Nephron progenitor cell (in vitro differentiated cells): Measurements from ENCODE around the gene TBCA.
A peak's percentile ranks its signal among the peaks of the same experiment; 100 is the strongest.
"Not testable (repeated sequence)": the region's sequence is repeated elsewhere in the genome, so short reads cannot be mapped to it uniquely, and the experiment has no call there.

Experiments used
- DNase-seq: peaks from one replicate; pipeline ENCODE4 v3.0.0; 2021
- H3K27ac Mint-ChIP-seq: 2 replicates; pipeline ENCODE4 v1.8.0; 2021; ENCODE audit warnings: mild to moderate bottlenecking, moderate library complexity, mixed read lengths
- H3K27me3 Mint-ChIP-seq: 2 replicates; pipeline ENCODE4 v1.8.0; 2021; ENCODE audit warnings: mild to moderate bottlenecking, low read depth, mixed read lengths; ENCODE audit not compliant: poor library complexity
- H3K36me3 Mint-ChIP-seq: 2 replicates; pipeline ENCODE4 v1.8.0; 2021; ENCODE audit warnings: low read depth, mixed read lengths
- H3K4me1 Mint-ChIP-seq: 2 replicates; pipeline ENCODE4 v1.8.0; 2021; ENCODE audit warnings: mixed read lengths
- H3K4me3 Mint-ChIP-seq: 2 replicates; pipeline ENCODE4 v1.8.0; 2021; ENCODE audit warnings: mild to moderate bottlenecking, moderate library complexity, mixed read lengths
- H3K9me3 Mint-ChIP-seq: 2 replicates; pipeline ENCODE4 v1.8.0; 2021; ENCODE audit warnings: mild to moderate bottlenecking, moderate library complexity, mixed read lengths
- CTCF ChIP-seq: fragments of 200-600 bp; sonication (generic); IDR thresholded peaks from 2 replicates; pipeline ENCODE4 v1.5.0; 2021; ENCODE audit warnings: antibody characterized with exemption

TBCA gene

GRCh38 chr5:77719666-77720363, 56.3 kb downstream of the TBCA start:
- Mint-ChIP-seq H3K27me3 (no peaks in the 10 kb centered on the region), H3K9me3 (no peaks in the 10 kb centered on the region)

GRCh38 chr5:77718934-77719610, 57.1 kb downstream of the TBCA start:
- TF ChIP-seq CTCF: no peak
- H3K27me3 Mint-ChIP-seq: no peaks in the 10 kb centered on the region
- H3K27ac Mint-ChIP-seq: no peak overlapping the region
- no peak overlapping the region for H3K4me3 Mint-ChIP-seq
- no peaks in the 10 kb centered on the region for H3K9me3 Mint-ChIP-seq
- peaks cover 34% of the 10 kb centered on the region for H3K36me3 Mint-ChIP-seq
- DNase-seq: no peak
- H3K4me1 Mint-ChIP-seq: peaks cover 6% of the 10 kb centered on the region

More at GRCh38 chr5:77719666-77720363, 56.3 kb downstream of the TBCA start:
- Mint-ChIP-seq H3K4me1 (peaks cover 6% of the 10 kb centered on the region), H3K36me3 (peaks cover 31% of the 10 kb centered on the region), H3K27ac (no peak overlapping the region), H3K4me3 (no peak overlapping the region)
- TF ChIP-seq CTCF: no peak
- DNase-seq: no peak

GRCh38 chr5:77709993-77710685, 66.0 kb downstream of the TBCA start:
- no peak for DNase-seq
- Mint-ChIP-seq H3K27me3 (no peaks in the 10 kb centered on the region), H3K27ac (no peak overlapping the region), H3K9me3 (no peaks in the 10 kb centered on the region), H3K4me3 (no peak overlapping the region), H3K4me1 (peaks cover 13% of the 10 kb centered on the region), H3K36me3 (peaks cover 40% of the 10 kb centered on the region)
- no peak for TF ChIP-seq CTCF

GRCh38 chr5:77709340-77709739, 66.8 kb downstream of the TBCA start:
- Mint-ChIP-seq H3K4me3 (no peak overlapping the region), H3K36me3 (peaks cover 41% of the 10 kb centered on the region), H3K27me3 (no peaks in the 10 kb centered on the region), H3K4me1 (peaks cover 13% of the 10 kb centered on the region), H3K27ac (no peak overlapping the region), H3K9me3 (no peaks in the 10 kb centered on the region)
- DNase-seq: no peak
- TF ChIP-seq CTCF: no peak

DNA sequence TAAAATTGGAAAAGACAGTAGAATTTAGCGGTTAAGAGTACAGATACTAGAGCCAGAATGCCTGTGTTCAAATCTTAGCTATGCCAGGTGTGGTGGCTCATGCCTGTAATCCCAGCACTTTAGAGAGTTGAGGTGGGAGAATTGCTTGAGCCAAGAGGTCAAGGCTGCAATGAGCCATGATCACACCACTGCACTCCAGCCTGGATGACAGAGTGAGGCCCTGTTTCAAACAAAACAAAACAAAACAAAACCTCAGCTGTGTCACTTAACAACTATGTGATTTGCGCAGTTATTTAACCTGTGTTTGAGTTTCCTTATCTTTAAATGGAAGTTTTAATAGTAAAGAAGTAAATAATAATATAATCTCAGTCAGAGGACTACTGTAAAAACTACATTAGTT, 68.3 kb downstream of the TBCA start:
- no peak overlapping the region for H3K27ac Mint-ChIP-seq
- no peaks in the 10 kb centered on the region for H3K9me3 Mint-ChIP-seq

DNA sequence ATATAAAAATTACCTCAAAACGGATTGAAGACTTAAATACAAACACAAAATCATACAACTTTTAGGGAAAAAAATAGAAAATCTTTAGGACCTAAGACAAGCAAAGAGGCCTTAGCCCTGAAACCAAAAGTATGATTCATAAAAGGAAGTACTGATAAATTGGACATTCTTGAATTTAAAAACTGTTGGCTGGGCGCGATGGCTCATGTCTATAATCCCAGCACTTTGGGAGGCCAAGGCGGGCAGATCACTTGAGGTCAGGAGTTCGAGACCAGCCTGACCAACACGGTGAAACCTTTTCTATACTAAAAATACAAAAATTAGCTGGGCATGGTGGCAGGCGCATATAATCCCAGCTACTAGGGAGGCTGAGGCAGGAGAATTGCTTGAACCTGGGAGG, 76.6 kb downstream of the TBCA start:
- not testable (repeated sequence) for H3K4me3 Mint-ChIP-seq, DNase-seq, H3K4me1 Mint-ChIP-seq, H3K27me3 Mint-ChIP-seq
- Mint-ChIP-seq H3K36me3 (peaks cover 87% of the 10 kb centered on the region), H3K27ac (peak overlapping the region; percentile 32), H3K9me3 (peaks cover 16% of the 10 kb centered on the region)

More for the DNA sequence above, 68.3 kb downstream of the TBCA start:
- Mint-ChIP-seq H3K27me3 (no peaks in the 10 kb centered on the region), H3K4me3 (no peak overlapping the region), H3K36me3 (peaks cover 53% of the 10 kb centered on the region), H3K4me1 (peaks cover 13% of the 10 kb centered on the region)
- no peak for TF ChIP-seq CTCF
- no peak for DNase-seq
